Stimulated activated CD8-positive, alpha-beta memory T cell treated with anti-CD3 and anti-CD28 coated beads, Interleukin-2, amount 100 ng/mL, for 48 hours (primary cell): Measurements from ENCODE around the gene ZNF778.
A peak's percentile ranks its signal among the peaks of the same experiment; 100 is the strongest.

Experiments
- DNase-seq, 2 donors: peaks; one replicate each; pipeline ENCODE4 v3.0.0-alpha.2; 2020; ENCODE audit warnings: low read depth in 2 of 2

ZNF778 gene

GRCh38 chr16:89193576-89194293 lies 23.8 kb upstream of the ZNF778 start:
- DNase-seq: no peak

GRCh38 chr16:89194340-89195311 lies 22.9 kb upstream of the ZNF778 start:
- DNase-seq: no peak

- DNase-seq: no peak
These were observed 21.9 kb upstream of the ZNF778 start for GRCh38 chr16:89195521-89196171.

- no peak for DNase-seq
These were observed 20.4 kb upstream of the ZNF778 start for GRCh38 chr16:89197033-89197632.

- no peak for DNase-seq
These were observed 19.7 kb upstream of the ZNF778 start for GRCh38 chr16:89197633-89198416.

GRCh38 chr16:89198417-89199240 lies 18.9 kb upstream of the ZNF778 start:
- no peak for DNase-seq

- no peak for DNase-seq
These were observed 18.0 kb upstream of the ZNF778 start for GRCh38 chr16:89199241-89200123.

GRCh38 chr16:89200124-89200849 lies 17.2 kb upstream of the ZNF778 start, which contains the start of gene SLC22A31:
Gene SLC22A31 (minus strand): TSS chr16:89200537. CDS start chr16:89200501, 36 bp downstream.
- DNase-seq: no peak

- DNase-seq: no peak
These were observed 16.6 kb upstream of the ZNF778 start for GRCh38 chr16:89200850-89201411.

GRCh38 chr16:89201439-89202377 lies 15.8 kb upstream of the ZNF778 start:
- peak; percentile 76 to 77 for DNase-seq

- DNase-seq: no peak
These were observed 14.9 kb upstream of the ZNF778 start for GRCh38 chr16:89202422-89203215.

GRCh38 chr16:89207993-89208392 lies 9.5 kb upstream of the ZNF778 start:
- no peak for DNase-seq

- no peak for DNase-seq
These were observed 7.9 kb upstream of the ZNF778 start for GRCh38 chr16:89209522-89210044.

GRCh38 chr16:89210165-89210903 lies 7.2 kb upstream of the ZNF778 start:
- no peak for DNase-seq

GRCh38 chr16:89210904-89211515 lies 6.5 kb upstream of the ZNF778 start:
- DNase-seq: no peak
